ENCODE data around the gene ZNF341.

The ZNF341 gene

DNA sequence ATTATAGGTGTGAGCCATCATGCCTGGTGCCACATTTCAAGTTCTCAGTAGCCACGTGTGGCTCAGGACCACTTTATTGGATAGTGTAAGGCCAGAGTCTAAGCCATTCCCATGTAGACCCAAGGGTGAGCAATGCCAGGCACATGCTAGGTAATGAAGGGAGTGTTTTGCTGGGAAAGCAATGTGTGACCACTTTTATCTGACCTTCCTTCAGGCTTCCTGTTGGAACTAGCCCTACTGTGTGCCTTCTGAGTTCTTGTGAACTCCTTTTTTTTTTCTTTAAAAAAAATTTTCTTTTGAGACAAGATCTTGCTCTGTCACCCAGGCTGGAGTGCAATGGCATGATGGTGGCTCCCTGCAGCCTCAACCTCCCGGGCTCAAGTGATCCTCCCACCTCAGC lies 33.3 kb downstream of the ZNF341 start:
- FAIRE-seq (no peak), DNase-seq (ENCODE audit: extremely low spot score, insufficient read length, low read depth) (no peak)

DNA sequence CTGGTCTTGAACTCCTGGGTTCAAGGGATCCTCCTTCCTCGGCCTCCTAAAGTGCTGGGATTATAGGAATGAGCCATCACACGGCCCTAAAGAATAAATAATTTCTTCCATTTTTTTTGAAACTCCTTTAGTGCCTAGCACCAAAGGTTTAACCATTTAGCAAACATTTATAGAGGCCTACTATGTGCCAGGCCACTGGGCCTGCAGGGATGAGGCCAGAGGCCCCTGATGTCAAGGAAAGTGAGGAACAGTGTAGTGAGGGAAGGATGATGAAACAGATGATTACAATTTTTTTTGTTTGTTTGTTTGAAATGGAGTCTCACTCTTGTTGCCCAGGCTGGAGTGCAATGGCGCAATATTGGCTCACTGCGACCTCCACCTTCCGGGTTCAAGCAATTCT lies 33.8 kb downstream of the ZNF341 start:
- no peak for FAIRE-seq

DNA sequence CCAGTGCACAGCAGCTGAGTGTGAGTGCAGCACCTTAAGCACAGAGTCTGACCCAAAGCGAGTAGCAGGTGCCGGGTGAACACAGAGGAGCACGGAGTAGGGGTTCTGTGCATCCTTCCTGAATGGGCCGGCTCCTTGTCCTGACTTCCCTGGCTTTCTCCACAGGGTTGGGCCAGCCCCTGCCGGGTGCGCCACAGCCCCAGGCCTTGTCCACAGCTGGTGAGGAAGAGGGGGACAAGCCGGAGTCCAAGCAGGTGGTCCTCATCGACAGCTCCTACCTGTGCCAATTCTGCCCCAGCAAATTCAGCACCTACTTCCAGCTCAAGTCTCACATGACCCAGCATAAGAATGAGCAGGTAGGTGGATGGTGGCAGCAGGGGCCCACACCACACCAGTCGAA lies 34.9 kb downstream of the ZNF341 start:
- FAIRE-seq (no peak), DNase-seq (ENCODE audit: extremely low spot score, insufficient read length, low read depth) (no peak)

More for the DNA sequence above, 33.8 kb downstream of the ZNF341 start:
- DNase-seq (ENCODE audit: extremely low spot score, insufficient read length, low read depth), result no peak

DNA sequence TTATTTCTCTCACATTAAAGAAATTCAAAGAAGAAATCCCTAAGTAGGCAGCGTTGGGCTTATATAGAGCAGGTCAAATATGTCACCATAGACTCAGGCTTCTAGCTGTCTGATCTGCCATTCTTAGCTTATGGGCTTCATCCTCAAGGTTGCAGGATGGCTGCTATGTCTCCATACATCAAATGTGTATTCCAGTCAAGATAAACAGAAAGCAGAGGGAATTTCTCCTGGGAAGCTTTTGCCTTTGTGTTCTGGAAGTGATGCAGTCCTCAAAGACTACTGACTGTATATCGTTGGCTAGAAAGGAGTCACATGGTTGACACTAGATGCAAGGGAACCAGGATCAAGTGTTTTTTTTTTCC lies 36.0 kb downstream of the ZNF341 start:
- FAIRE-seq (no peak), DNase-seq (ENCODE audit: extremely low spot score, insufficient read length, low read depth) (no peak)

DNA sequence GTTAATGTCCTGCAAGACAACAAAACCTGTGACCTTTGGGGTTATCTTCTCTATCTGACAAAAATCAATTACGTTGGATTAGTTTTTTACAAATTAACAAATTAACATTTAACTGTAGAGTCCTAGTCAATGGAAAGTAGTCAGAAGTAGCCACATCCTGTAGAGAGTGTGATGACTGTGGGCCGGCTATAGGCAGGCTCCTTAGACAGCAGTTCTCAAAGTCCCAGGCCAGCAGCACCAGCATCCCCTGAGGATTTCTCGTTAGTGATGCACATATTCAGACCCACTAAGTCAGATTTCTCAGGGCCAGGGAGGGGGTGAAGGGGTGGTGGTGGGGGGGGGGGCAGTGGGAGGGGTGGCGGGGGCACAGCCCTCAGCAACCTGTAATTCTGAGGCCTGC lies 37.2 kb downstream of the ZNF341 start:
- DNase-seq (ENCODE audit: extremely low spot score, insufficient read length, low read depth) (no peak), FAIRE-seq (no peak)

GRCh38 chr20:33770005-33770404 lies 38.2 kb downstream of the ZNF341 start:
- DNase-seq (ENCODE audit: extremely low spot score, insufficient read length, low read depth), result no peak
- no peak for FAIRE-seq

DNA sequence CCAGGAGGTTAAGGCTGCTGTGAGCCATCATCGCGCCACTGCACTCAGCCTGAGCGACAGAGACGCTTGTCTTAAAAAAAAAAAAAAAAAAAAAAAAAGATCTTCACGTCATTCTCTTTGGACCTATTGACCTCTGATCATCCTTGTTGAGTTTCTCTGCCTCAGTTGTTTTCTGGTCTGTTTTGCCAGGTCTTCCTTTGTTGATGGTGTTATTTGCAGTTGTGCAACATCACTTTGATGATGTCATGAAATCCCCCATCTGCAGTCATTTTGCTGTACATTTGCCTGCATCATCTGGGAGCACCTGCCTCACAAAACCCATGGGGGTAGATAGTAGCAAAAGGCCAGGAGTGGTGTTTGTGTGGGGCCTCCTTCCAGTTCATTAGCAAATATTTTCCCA lies 40.1 kb downstream of the ZNF341 start:
- FAIRE-seq, result no peak
- no peak for DNase-seq (ENCODE audit: extremely low spot score, insufficient read length, low read depth)

- FAIRE-seq, result no peak
- DNase-seq (ENCODE audit: extremely low spot score, insufficient read length, low read depth), result no peak
These were observed 40.6 kb downstream of the ZNF341 start for GRCh38 chr20:33772439-33772838.

DNA sequence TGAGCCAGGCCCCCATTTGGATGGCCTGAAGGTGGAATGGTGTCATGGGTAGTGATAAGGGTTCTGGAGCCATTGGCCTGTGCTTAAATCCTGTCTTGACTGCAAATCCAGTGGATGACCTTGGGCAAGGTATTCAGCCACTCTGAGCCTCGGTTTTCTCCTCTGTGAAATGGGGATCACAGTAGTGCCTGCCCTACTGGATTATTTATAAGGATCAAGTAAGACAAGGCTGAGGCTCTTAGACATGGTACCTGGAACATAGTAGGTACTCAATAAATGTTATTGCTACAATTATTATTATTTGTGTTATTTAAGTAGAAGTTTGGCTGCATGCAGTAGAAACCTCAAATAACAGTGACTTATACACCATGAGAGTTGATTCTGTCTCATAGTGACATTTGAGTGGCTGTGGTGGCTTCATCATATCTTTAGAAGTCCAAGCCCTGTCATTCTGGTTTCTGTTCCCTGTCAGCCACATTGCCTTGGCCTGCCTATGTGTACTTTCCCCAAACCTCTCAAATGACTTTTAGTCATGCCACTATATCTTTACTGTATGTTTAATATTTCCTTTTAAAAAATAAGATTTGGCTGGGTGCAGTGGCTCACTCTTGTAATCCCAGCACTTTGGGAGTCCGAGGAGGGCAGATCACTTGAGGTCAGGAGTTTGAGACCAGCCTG lies 41.8 kb downstream of the ZNF341 start:
- FAIRE-seq (peak; percentile 85), DNase-seq (ENCODE audit: extremely low spot score, insufficient read length, low read depth) (peak; percentile 43)

GRCh38 chr20:33777816-33778215 lies 46.0 kb downstream of the ZNF341 start:
- no peak for FAIRE-seq
- no peak for DNase-seq (ENCODE audit: extremely low spot score, insufficient read length, low read depth)

GRCh38 chr20:33781133-33781532 lies 49.3 kb downstream of the ZNF341 start:
- FAIRE-seq, result no peak
- no peak for DNase-seq (ENCODE audit: extremely low spot score, insufficient read length, low read depth)

DNA sequence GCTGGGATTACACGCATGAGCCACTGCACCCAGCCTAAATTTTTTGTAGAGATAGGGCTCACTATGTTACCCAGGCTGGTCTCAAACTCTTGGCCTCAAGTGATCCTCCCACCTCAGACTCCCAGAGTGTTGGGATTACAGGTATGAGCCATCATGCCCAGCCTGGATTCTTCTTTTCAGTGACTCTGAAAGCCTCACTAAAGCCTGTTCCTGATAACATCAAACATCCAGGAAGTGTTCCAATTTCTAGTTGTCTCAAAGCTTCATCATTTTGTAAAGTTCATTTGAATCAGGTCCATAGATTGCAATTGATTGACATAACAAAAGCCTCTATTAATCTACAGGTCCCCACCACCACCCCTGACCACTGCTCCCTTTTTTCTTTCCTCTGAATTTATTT lies 50.1 kb downstream of the ZNF341 start:
- FAIRE-seq, result no peak
- DNase-seq (ENCODE audit: extremely low spot score, insufficient read length, low read depth), result no peak

- FAIRE-seq, result no peak
- no peak for DNase-seq (ENCODE audit: extremely low spot score, insufficient read length, low read depth)
These were observed 51.5 kb downstream of the ZNF341 start for GRCh38 chr20:33783256-33783655.

- DNase-seq (ENCODE audit: extremely low spot score, insufficient read length, low read depth), result no peak
- FAIRE-seq, result no peak
These were observed 52.0 kb downstream of the ZNF341 start for GRCh38 chr20:33783818-33784217.

DNA sequence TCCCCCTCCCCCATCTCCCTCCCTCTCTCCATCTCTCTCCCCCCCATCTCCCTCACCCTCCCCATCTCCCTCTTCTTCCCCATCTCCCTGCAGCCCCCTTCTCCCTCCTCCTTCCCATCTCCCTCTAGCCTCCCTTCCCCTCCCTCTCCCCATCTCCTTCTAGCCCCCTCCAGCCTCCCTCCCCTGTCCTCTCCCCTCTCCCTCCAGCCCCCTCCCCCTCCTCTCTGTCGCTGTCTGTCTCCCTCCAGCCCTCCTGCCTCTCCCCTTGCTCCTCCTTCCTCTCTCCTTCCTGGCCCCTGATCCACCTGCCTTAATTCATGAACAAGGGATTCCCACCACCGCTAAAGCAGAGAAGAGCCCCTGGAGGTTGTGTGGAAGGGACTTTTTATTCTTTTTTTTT lies 52.4 kb downstream of the ZNF341 start:
- FAIRE-seq (no peak), DNase-seq (ENCODE audit: extremely low spot score, insufficient read length, low read depth) (no peak)

- no peak for DNase-seq (ENCODE audit: extremely low spot score, insufficient read length, low read depth)
- FAIRE-seq, result no peak
These were observed 53.7 kb downstream of the ZNF341 start for GRCh38 chr20:33785503-33785902.

DNA sequence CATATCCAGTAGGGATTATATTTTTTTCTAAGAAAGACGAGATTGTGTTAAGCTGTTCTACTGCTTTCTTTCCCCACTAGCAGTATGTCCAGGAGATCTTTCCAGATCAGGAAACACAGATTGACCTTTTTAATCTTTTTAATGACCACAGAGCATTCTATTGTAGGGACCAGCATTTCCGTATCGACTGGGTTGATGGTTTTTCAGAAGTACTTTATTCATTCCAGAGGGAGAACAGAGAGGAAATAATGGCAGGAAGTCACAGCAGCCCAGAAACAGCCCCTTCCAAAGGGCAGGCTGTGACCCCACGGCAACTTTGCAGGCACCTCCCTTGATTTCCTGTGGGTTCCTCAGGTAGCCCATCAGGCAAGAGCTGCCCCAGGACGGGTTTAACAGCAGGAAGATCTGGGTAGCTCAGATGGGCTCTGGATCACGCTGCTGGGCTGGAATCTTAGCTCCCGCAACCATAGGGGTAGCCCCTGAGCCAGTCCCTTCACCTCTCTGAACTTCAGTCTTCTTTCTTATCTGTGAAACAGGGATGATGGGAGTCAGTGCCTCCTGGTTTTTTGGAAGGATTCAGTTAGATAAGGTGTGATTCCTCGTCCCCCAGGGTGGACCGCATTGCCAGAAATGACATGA lies 55.6 kb downstream of the ZNF341 start:
- FAIRE-seq (no peak), DNase-seq (ENCODE audit: extremely low spot score, insufficient read length, low read depth) (no peak)

DNA sequence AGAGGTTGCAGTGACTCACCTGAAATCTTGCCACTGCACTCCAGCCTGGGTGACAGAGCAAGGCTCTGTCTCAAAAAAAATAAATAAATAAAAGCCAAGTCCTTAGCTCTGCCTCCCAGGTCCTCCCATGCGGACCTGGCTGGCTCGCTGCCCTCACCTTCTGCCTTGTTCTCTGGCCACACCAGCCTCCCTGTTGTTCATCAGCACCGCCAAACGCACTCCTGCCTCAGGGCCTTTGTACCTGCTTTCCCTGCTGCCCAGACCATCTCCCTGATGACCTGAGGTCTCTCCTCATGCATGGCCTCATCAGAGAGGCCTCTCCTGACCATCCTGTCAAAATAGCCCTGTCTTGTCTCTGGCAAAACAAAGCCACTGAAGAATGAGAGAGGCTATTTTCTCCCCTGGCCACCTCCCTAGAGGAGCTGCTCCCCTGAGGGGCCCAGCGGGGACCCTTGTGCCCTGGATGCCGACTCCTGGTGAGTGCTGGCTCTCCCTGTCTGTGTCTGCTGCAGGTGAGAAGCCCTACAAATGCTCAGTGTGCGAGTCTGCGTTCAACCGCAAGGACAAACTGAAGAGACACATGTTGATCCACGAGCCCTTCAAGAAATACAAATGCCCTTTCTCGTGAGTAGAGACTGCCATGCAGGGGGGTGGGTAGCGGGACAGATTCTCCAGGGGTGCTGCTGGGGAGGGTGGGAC lies 56.7 kb downstream of the ZNF341 start:
- no peak for FAIRE-seq

DNA sequence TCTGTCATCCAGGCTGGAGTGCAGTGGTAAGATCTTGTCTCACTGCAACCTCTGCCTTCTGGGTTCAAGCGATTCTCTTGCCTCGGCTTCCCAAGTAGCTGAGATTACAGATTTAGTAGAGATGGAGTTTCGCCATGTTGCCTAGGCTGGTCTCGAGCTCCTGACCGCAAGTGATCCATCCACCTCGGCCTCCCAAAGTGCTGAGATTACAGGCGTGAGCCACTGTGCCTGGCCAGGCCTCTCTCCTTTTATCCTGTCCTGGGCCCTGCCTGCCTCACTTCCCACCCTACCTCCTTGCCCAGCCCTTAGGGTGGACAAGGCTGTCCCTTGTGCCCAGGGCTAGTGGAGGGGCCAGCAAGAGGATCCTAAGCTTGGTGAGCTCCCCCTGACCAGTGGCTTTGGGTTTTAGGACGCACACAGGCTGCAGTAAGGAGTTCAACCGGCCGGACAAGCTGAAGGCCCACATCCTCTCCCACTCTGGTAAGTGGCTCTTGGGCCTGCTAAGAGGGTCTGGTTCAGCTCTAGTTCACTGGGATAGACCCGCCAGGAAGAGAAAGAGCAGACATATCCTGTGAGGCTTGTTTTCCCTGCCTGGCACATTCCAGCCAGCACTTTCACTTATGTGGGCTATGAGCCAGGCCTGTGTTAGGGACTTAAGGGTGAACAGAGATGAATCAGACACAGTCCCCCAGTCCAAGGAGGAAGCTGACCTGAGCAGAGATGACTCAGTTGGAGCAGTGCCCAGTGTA lies 57.5 kb downstream of the ZNF341 start:
- FAIRE-seq, result no peak
- no peak for DNase-seq (ENCODE audit: extremely low spot score, insufficient read length, low read depth)

More for the DNA sequence above, 56.7 kb downstream of the ZNF341 start:
- no peak for DNase-seq (ENCODE audit: extremely low spot score, insufficient read length, low read depth)

DNA sequence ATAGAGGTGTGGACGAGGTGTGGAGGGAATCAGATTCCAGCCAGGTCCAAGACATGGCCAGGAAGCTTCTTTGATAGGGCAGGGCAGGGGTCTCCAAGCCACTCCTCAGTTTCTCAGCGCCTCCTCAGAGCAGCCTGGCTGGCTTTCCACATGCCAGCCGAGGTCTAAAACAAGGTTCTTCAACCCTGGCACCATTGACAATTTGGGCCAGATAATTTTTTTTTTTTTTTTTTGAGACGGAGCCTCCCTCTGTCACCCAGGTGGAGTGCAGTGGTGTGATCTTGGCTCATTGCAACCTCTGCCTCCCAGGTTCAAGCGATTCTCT lies 58.0 kb downstream of the ZNF341 start:
- DNase-seq (ENCODE audit: extremely low spot score, insufficient read length, low read depth), result no peak
- no peak for FAIRE-seq

DNA sequence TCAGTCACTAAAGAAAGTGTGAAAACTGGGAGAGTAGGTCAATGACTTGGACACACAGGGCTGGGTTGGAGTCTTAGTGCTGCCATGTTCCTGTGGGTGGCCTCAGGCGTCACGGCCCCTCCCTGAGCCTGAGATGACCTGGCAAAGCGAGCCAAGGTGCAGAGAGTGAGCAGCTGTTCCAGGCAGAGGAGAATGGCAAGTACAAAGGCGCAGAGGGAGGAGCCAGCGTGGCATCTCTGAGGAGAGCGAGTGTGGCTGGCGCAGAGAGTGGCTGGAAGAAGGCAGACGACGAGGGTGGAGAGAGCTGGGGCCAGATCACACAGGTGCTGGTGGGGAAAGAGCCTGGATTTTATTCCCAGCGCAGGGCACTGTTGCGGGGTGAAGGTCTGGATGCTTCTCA lies 58.8 kb downstream of the ZNF341 start:
- FAIRE-seq, result no peak
- DNase-seq (ENCODE audit: extremely low spot score, insufficient read length, low read depth), result no peak

Data from GM18507 (cell line).